Fibroblast of gingiva (primary cell): ENCODE results near the gene SLC7A1.
A peak's percentile ranks its signal among the peaks of the same experiment; 100 is the strongest.

Experiments
- DNase-seq: peaks from one replicate; pipeline ENCODE4 v3.0.0-alpha.2; 2011; ENCODE audit warnings: low read depth

SLC7A1 gene

DNA sequence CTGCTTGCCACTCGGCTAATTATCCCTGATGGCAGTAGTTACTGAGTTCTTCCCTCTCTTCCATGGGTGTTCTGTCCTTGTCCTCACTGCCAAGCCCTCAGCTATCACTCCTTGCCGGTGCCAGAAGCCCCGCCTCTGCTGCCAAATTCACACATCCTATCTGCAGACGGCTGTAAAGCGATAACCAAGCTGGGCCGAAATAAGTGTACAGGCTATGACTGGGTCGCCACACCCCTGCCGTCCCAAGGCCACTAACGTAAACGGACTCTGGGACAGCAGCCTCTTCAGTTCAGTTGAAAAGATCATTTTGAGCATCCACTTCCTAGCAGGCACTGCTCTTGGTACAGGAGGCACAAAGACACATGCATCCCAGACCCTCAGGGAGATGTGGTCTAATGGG lies 13.3 kb downstream of the SLC7A1 start:
- no peak for DNase-seq

DNA sequence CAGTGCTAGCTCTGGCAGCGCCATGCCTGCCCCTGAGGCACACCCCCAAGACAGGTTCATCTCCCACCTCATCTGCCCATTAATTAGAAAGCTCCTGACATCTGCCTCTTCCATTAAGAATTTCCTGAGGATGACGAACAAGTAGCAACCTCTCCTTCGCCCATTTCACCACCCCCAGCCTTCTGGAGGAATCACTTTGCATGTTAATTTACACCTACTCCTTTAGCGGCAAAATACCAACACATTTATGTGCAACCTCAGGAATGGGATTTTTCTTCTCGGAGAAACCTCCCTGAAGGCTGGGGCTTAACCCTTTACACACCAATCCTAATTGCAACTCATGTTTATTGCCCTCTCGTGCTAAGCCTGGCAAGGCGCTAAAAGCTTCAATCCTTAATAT lies 13.8 kb downstream of the SLC7A1 start:
- DNase-seq, result no peak

DNA sequence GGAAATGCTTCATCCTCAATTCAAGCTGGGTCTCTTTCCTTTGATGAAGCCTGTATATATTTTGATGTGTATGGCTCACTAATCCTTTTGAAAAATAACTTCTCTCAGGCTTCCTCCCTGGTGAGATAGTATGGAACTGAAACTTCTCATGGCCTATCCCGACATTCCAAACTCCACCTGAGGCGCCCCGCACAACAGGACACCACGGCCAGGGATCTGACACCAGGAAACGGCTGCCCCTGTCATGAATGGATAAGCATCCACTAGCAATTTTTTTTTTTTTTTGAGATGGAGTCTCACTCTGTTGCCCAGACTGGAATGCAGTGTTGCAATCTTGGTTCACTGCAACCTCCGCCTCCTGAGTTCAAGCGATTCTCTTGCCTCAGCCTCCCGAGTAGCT lies 16.4 kb downstream of the SLC7A1 start:
- no peak for DNase-seq

DNA sequence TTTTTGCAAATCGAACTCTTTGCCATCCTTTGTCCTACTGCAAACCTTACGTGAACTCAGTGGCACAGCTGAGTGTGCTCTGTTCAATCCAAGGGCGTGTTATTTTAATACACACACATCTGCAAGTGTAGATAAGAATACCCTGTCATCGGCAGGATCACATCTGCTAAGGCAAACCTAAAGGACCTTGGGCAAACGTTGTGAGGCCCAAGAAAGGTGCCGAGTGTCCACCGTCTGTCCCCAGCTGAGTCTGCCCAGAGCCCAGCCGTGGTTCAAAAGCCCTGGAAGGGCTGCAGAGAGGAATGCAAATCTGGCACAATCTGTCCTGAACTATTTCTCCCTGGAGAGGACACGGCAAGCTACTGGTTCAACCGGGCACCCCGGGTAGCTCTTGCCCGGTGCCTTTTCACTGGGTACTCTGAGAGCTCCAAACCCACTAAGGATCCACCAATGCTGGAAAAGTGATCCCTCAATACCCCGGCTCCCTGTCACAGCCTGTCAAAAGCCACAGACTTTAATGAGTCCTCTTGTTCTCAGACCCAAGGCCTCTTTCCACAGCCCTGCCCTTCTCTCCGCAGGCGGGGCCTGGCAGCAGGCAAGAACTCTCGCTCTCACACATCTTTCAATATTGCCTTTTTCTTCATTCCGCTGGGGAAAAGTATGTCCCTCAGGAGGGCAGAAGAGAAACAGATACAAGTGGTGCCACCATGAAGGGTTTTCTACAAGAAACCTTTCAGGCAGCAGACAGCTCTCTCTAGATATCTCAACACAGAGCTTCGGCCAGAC lies 17.0 kb downstream of the SLC7A1 start:
- no peak for DNase-seq

DNA sequence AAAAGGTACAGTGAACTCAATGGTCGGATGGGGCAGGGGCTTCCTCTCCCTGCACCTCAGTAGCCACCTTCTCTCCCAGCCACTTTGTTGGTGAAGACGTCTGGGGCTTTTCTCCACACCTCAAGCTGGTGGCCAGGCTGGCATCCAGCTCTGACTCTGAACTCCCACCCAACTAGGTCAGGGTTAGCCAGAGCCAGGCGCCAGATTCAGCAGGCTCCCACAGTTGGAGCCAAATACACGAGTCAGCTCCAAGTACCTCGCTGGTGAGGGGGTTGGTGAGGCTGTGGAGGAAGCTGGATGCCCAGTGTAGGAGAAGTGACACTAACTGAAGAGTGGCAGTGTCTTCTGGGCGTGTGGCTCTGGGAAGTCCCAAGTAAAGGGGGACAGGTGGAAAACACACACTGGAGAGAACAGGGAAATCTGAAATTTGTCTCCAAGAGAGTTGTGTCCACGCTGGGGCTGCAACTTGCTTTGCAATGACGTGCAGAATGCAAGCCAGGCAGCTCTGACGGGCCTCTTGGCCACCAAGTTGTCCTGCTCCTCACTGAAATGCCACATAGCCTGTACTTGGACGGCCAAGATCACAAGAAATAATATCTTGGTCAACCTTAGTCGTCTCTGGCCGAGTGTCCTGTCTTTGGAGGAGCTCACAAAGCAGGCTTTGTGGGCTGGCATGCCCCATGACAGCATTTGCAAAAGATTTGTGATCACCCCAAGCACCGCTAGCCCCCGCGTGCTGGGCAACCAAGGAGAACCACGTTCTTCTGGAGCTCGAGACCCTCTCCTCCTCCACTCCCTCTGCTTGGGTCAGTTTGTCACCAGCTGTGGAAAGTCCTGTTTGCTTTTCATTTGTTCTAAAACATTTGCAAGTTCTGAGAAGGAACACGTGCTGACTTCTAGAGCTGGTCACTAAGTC lies 18.1 kb downstream of the SLC7A1 start:
- DNase-seq, result no peak

DNA sequence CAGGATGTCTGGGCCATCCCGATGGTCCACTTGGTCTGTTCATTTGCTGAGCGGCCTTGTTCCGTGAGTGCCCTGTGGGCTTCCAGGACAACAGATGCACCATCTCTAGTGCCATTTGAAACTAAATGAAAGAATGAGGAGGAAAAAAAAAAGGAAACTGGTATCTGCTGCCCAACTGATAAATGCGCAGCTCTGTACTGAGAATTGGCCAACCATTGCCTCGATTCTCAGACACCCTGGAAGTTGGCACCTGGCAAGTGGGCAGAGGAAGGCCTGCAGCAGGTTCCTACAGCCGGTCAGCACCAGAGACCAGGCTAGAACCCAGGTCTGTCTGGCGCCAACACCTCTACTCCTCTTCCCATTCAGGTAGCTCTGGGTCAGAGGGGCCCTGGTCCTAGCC lies 18.9 kb downstream of the SLC7A1 start:
- no peak for DNase-seq

DNA sequence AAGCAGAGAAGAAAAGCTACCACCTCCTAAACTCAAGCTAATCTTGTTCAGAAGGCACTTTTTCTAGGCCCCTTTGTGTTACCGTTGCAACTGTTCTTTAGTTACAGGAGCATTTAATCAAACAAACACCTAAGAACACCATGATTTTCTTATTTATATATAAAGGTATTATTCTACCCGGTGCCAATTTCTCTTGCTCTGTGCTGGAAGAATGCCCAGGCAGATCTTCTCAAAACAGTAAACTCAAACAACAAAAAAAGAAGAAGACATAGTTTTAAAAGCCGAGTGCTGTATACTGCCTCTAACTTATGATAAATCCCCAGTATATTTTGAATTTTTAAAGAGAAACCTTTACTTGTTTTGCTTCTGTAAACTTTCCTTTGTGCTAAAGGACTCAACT lies 20.4 kb downstream of the SLC7A1 start:
- no peak for DNase-seq

DNA sequence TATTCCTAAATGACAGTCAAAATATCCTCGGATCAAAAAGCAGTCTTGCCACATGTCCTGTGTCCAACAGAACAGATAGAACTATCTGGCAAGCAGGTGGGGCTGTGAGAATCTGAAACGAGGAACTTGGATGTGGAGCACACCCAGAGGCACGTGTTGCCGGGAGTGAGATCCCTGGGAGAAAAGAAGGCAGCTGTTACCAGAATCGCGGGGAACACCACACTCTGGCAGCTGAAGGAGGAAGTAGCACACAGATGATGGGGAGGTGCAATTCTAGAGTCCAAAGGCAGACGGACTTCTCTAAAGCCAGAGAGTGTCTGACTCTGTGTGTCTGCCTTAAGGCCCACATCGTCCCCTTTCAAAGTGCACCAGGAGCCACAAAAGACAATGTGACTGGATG lies 22.3 kb downstream of the SLC7A1 start:
- DNase-seq, result peak; percentile 13

DNA sequence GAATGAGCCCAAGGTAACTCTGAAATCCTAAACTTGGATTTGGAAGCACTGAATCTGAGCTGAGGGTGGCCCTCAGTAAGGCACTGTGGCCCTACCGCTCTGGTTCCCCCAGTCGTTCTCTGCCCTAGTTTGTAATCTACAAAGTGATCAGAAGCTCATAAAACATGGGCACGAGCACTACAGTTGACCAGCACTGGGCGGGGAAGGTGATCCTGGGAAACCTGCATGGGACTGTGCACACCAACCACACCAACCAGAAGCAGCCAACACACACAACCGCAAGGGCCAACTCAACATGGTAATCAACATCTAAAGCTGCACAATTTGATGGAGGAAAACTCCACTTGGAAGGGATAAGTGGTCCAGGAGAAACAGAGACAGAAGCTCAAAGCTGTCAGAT lies 22.9 kb downstream of the SLC7A1 start:
- no peak for DNase-seq

DNA sequence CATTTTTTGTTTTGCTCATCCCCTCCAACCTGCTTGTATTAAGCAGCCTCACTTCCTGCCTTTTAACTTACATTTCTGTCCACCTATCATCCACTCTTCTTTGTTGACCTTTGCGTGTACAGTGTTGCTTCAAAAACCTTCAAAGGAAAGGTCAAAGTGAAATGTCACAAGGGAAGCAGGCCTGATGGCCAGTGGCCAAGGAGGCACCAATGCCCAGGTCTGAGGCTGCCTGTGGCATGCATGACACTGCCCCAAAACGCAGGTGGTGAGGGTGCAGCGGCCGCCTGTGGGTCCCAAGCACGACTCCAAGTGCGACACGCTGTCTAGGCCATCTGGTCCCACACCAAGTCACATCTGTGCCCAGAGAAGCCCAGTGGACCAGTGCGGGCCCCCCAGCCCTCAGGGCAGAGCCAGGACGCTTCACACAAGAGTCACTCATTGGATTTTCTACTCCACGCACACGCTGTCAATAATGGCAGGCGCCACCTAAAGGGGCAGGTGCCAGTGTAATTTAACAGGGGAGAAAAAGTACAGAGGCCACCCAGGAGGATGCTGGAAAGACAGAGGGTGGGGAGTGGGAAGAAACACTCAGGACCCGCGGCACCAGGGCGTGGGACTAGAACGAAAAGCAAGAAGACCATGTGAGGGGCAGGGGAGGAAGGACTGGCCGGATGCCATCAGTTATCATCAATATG lies 23.5 kb downstream of the SLC7A1 start:
- no peak for DNase-seq

DNA sequence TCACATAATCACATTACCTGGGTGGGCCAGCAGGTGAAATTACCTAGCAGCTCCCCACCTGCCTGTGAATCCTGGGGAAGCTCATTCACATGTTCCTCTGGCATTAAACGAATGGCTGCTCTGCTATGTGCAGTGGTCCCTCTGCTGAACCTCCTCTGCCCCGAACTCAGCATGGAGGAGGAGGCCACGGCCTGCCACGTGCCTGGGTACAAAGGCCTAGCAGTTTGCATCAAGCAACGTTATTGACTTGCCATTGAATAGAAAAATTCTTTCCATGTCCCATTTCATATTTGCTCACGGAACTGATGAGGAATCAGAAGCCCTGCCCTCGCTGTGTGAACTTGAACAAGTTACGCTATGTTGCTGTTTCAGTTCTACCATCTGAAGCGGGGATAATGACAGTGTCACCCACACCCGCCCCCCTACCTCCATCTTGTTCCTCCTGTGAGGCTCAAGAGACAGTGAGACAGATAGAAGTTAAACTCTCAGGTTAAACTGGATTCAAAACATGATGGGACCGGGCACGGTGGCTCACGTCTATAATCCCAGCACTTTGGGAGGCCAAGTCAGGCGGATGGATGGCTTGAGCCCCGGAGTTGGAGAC lies 25.3 kb downstream of the SLC7A1 start:
- DNase-seq, result no peak

DNA sequence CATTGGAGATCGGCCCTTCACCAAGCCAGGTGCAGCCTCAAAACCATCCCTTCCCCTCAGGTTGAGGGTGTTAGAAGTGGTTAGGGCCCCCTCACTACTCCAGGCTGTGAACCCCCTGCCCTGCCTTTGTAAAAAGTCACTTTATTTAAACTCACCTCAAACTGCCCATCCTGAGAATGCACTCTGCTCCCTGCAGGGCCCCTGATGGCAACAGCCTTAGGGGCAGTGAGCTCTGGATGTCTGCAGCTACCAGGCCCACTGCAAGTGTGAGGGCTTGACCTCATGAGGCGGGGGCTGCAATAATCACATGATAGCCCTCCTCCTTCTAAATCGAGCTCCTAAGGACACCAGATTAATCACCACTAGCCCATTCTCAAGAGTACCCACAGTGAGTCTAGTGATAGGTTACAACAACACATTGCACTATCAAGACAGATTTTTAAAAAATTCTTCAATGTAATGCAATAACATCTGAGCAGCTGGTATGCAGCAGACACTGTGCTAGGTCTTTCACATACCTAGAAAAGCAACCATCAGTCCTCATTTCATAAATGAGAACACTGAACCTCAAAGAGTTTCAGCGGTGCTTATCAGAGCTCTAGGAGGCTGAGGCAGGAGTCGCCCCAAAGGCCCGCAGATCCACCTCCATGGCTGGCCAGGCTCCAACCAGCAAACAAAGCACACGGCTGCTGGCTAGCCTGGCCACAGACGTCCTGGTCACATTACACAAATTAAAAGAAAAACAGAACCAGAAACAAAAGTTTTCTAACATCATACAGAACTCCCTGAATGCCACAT lies 26.0 kb downstream of the SLC7A1 start:
- no peak for DNase-seq

DNA sequence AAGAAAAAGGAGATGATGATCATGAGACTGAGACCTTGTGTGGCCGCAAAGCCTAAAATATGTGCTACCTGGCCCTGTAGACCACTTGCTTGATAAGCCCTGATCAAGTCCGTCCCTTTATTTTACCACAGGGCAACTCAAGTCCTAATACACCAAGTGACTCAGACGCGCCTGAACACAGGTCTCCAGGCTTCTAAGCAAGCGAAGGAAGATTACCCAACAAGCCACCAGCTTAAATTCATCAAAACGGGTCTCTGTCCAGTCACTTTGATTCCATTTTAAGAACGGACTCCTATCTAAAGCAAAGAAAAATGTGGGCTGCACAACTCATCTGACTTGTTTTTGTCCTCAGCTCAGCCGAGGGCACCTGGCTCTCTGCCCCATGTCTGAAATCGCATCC lies 26.8 kb downstream of the SLC7A1 start:
- DNase-seq, result no peak

DNA sequence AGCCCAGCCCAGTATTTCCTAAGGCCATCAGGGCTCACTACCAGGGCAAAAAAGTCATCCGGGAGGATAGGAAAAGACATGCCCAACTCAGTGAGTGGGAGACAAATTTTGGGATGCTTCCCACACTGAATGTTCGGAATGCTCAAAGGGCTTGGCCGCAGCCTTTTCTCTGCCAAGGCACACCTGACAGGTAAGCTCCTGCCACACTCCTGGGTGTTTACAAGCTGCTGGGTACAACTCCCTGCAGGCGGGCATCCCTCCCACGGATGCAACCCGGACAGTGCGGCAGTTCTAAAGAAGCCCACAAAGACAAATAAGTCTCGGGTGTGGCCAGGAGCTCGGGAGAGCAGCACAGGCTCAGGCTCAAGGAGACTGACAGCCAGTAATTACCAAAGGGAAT lies 28.1 kb downstream of the SLC7A1 start:
- no peak for DNase-seq

DNA sequence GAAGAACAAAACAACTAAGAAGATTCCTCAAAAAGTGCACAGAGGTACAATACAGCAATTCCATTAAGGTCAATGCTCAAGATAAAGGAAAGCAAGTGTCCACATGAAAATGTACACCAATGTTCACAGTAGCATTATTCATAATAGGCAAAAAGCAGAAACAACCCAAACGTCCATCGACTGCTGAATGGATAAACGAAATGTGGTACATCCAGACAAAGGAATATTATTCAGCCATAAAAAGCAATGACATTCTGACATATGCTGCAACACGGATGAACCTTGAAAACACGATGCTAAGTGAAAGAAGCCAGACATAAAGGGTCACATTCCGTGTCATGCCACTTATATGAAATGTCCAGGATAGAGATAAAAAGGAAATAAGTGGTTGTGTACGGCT lies 29.3 kb downstream of the SLC7A1 start:
- DNase-seq, result no peak

DNA sequence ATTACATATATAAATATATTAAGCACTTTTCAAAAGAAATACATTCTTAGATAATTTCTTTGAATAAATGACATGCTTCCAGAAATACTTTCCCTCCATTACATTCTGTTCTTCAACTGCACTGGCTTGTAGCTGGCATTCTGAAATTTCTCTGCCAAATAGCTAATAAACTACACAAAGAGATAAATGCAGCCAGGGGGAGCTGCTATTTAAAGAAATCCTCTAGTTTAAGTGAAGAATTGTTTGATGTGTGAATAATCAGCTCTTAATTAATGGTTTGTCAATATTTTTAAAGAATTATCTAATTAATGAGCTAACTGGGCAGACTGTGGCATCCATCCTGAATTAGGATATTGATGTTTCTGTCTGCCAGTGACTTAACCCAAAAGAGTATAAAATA lies 30.7 kb downstream of the SLC7A1 start:
- DNase-seq, result no peak

DNA sequence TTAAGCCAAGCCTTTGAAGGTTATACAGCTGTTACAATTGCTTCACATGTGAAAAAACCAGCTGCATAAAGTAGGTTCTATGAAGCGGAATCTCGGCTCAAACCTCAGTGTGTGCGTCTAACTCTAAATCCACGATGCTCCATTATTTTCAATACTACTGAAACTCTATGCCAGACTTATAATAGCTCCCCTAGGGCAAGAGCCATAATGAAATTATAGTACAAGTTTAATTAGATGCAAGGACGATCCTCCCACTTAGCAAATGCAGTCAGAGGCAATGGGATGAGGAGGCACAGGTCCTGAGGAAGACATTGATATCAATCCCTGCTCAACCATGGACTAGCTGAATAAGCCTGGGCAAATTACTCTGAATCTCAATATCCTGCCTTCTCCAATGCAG lies 31.1 kb downstream of the SLC7A1 start:
- no peak for DNase-seq

DNA sequence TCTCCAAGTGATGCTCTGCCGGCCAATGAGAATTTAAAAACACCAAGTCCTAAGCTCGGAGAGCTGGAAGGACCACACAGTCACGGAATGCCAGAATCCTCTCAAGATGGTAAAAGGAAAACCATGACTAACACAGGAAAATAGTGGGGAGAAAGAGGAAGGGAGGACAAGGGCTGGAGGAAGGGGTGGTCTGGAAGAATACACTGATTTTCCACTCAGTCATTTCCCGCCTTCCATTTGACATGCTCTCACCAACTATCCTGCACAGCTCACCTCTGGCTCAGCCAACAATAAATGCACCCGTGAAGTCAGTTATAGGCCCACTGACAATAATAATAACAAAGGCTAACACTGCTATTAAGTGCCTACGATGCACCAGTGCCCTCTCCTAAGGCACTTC lies 31.5 kb downstream of the SLC7A1 start:
- DNase-seq, result no peak

DNA sequence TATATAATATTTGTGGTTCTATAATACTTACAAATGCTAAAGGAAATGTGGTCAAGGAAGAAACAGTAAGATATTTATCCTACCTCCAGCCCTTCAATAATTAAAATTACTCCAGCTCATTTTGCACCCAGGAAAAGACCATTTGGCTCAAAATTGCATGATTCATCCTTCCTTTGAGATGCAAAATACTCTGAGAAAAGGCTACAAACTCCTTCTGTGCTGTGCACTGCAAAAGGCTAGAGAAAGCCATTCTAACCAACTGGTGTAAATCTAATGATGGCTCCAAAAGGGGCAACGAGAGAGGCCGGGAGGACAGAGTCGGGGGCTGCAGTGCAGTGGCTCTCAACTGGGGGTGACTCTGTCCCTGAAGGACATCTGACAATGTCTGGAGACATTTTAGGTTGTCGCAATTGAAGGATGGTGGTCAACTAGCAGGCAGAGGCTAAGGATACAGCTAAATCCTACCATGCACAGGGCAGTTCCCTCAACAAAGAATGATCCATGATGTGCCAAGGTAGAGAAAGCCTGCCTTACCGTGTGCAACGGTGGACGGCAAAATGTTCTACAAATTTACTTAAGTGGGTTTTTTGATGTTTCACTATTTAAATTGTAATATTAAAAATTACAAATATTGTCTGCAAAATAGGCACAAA lies 32.6 kb downstream of the SLC7A1 start:
- DNase-seq, result no peak

DNA sequence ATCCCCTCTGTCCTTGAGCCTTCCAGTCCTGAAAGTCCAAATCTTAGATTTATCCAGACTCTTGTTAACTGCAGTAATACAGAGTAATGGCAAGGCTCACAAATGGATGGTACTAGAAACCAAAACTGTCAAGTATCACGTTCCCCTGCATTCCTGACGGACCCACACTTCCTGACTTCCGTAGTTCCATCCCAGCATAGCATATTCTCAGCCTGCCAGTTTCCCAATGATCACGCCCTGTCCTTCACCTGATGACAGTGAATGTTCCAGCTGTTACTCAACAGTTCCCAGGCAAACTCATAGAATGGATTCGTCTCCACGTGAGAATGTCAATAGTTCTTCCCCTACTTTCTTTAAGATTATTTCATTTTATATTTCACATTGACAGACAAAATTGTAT lies 33.6 kb downstream of the SLC7A1 start:
- no peak for DNase-seq

DNA sequence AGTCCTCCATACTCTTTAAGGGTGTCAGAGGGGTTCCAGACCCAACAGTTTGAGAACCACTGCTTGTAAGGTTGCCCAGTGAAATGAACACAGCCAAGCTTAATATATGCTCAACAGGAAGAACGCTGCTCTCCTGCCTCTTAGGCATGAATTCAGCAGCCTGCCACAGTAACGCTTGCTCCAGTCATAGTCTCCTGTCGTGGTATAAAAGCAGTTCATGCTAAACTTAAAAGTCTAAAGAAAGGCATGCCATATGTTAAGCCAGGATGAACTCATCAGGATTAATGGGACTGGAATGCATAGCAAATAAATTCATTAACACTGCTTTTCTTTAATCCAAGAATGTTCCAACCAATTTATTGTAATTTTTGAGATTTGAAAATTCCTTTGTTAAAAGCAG lies 38.7 kb downstream of the SLC7A1 start:
- DNase-seq, result no peak
